ENCODE data around the gene BSCL2.
"Not testable (repeated sequence)": the region's sequence is repeated elsewhere in the genome, so short reads cannot be mapped to it uniquely, and the experiment has no call there.

BSCL2 gene

DNA sequence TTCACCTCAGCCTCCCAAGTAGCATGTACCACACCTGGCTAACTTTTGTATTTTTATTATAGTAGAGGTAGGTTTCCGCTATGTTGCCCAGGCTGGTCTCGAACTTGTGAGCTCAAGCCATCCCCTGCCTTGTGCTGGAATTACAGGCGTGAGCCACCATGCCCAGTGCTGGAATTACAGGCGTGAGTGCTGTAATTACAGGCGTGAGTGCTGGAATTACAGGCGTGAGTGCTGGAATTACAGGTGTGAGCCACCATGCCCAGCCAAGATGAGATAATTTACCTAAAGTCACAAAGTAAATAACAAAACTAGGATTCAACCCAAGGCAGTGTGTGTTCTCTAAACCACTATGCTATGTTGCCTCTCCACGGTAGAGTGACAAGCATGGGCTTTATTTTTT, 24.7 kb downstream of the BSCL2 start:
- FAIRE-seq, result no peak

DNA sequence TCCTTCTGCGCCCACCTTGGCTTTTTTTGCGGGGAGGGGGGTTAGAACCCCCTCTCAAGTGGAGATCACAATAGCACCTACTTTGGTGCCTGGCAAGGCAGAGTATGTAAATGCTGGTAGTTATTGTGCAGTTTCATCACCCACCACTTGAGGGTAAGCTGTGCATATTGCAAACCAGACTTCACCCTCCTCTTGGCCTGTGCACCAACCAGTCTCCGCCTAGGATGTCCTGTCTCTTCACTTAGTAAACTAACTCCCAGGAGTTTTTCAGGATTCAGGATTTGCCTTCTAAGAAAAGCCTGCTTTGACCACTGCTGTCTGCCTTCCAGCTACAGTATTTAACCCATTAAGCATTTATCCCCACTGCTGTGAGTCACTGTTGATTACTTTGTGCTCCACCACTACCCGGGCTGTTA, 26.4 kb downstream of the BSCL2 start:
- no peak for FAIRE-seq

DNA sequence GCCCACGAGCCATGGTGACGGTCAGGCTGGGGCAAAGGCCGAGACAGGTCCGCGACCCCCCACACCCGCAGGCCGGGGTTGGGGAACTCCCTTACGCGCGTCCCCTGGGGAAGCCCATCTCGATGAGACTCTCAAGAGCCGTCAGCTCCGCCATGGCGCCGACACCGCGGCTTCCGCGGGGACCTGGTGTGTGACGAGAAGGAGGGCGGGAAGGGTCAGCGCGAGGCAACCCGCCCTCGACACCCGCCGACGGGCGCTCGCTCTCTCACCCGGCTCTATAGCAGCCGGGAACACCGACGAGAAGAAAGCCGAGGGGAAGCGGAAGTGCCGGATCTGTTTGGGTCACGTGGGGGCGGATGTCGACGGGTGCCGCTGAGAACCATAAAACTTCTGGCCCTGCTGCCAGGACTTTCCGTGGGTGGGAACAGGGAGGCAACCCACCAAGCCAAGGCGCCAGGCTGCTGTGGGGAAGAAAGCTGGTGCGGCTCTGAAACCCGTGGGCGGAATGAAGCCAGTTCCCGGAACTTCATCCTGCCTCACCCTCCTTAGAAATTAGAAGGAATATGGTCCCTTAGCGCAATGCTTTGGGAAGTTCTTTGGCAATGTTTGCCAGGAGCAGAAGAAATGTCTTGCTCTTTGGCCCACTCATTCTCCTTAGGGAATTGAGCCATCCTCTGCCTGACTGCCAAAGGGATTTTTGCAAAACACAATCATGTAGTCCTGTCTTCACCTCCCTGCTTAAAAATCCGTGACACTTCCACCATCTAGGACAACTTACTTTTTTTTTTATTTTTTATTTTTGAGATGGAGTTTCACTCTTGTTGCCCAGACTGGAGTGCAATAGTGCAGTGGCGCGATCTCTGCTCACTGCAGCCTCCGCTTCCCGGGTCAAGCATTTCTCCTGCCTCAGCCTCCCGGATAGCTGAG, 28.2 kb downstream of the BSCL2 start, which contains the start of gene UBXN1:
TSS of gene UBXN1 (minus strand) at position 304 of the 927 bp plus-strand sequence. CDS start at position 154, 150 bp downstream.
- FAIRE-seq, result no peak

DNA sequence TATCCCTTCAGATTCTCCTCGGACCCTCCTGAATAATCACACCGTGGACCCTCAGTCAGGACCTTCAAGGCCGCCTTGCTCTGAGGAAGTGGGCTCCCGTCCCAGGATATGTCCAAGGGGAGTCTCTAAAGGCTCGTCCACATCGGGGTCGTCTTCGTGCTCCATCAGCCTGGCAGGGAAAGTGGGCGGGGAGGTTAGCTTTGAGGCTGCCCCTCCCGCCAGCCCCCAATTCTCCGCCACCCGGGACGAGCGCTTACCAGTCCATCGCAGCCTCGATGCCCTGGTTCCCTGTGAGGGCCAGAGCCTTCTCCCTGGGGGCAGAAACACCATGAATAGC, 28.8 kb downstream of the BSCL2 start:
- no peak for FAIRE-seq

DNA sequence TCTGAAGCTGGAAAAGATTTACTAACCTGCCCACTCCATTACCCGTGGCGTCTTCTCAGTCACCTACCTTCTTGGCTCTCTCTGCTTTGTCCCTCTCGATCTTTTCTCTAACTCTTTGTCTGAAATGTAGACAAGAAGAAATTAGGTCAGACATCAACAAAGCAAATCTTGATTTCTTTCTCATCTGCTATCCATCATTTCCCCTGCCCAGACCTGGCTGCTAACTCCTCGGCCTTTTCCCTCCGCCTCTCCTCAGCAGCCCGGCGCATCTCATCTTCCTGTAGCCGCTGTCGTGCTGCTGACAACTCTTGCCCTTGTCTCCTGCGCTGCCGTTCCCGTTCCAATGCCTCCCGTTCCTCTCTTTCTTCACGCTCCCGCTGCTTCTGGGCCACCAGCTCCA, 29.5 kb downstream of the BSCL2 start:
- no peak for FAIRE-seq

DNA sequence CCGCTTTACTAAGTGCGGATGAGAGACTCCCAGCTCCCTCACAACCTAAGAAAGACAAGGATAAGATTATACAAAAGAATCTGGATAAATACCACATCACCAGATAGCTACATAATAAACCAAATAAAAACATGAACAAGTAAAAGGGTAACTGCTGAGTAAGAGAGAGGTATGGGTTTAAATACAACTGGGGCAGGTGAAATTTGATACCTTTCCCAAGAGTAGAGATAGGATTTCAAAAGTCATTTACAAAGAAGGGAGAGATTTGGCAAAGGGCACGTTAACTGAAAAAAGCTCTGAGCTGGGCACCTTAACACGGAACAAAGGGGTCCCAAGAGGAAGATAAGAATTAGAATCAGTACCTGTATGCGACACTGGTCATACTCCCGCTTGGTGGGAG, 30.1 kb downstream of the BSCL2 start:
- FAIRE-seq, result no peak

DNA sequence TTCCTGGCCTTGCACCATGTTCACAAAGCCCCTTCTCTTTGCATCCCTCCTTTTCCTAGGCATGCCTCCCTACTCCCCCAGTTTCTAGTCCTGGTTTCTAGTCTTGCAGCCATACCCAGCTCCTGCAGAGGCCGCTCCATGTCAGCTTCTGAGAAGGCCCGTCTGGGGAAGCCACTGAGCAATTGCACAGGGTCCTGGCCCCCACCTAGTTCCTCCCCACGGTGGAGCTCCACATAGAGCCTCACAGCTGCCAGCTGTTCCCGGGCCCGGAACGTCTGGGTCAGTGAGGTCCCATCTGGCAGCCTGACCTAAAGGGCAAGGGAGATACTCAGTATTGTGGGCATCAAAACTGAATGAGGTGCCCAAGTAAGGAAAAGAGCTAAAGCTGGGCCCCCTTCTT, 30.5 kb downstream of the BSCL2 start:
- FAIRE-seq, result no peak

DNA sequence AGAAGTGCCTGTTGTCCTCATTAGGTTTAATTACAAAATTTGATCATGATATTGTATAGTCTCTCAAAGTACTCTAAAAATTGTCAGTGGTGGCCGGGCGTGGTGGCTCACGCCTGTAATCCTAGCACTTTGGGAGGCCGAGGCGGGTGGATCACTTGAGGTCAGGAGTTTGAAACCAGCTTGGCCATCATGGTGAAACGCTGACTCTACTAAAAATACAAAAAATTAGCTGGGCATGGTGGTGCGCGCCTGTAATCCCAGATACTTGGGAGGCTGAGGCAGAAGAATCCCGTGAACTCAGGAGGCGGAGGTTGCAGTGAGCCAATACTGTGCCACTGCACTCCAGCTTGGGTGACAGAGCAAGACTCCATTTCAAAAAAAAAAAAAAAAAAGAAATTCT, 31.8 kb downstream of the BSCL2 start:
- FAIRE-seq, result not testable (repeated sequence)

DNA sequence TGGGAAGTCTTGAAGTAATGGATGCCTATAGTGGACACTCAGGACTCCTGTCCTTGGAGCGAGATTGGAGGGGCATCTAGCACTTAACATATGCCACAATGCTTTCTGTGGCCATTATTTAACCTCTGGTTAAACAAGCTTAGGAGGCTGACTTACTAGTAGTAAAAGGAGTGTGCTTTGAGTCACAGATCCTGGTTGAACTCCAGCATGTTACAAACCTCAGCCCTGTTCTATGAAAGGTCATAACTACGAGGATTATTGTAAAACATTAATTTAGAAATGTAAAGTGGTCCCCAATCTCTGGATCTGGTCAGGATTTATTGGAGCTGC, 34.1 kb downstream of the BSCL2 start:
- FAIRE-seq, result no peak

DNA sequence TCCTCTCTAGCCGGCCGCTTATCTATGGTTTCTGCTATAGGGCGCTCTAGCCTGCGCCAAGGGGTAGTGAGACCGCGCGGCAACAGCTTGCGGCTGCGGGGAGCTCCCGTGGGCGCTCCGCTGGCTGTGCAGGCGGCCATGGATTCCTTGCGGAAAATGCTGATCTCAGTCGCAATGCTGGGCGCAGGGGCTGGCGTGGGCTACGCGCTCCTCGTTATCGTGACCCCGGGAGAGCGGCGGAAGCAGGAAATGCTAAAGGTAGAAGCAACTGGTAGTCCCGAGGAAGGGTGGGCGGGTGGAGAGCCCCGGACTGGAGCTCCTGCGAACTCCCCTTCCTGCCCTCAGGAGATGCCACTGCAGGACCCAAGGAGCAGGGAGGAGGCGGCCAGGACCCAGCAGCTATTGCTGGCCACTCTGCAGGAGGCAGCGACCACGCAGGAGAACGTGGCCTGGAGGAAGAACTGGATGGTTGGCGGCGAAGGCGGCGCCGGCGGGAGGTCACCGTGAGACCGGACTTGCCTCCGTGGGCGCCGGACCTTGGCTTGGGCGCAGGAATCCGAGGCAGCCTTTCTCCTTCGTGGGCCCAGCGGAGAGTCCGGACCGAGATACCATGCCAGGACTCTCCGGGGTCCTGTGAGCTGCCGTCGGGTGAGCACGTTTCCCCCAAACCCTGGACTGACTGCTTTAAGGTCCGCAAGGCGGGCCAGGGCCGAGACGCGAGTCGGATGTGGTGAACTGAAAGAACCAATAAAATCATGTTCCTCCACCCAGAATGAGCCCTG, 35.4 kb downstream of the BSCL2 start, which contains the start of the genes LBHD1 and UQCC3:
TSS of gene LBHD1 (minus strand) at position 660 of the 782 bp plus-strand sequence. CDS start 2,236 bp downstream, outside the sequence.
TSS of gene UQCC3 (plus strand) at position 66 of the 782 bp plus-strand sequence. CDS start at position 139, 73 bp downstream.
- no peak for FAIRE-seq

DNA sequence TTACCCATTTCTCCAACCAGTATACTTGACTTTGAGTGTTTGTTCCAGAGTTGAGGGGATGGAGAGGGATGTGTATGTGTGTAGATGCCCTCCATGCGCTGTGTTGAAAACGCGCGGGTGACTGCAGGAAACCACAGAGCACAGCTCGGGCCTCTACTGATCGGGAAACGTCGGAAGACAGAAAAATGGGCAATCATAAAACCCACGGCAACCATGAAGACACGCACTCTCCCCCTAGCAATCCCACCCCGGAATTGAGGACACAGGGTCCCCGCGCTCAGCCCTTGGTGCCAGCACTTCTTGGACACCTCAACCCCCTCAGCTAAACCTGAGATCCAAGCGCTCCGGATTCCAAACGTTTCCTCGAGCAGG, 36.0 kb downstream of the BSCL2 start:
- FAIRE-seq, result no peak

DNA sequence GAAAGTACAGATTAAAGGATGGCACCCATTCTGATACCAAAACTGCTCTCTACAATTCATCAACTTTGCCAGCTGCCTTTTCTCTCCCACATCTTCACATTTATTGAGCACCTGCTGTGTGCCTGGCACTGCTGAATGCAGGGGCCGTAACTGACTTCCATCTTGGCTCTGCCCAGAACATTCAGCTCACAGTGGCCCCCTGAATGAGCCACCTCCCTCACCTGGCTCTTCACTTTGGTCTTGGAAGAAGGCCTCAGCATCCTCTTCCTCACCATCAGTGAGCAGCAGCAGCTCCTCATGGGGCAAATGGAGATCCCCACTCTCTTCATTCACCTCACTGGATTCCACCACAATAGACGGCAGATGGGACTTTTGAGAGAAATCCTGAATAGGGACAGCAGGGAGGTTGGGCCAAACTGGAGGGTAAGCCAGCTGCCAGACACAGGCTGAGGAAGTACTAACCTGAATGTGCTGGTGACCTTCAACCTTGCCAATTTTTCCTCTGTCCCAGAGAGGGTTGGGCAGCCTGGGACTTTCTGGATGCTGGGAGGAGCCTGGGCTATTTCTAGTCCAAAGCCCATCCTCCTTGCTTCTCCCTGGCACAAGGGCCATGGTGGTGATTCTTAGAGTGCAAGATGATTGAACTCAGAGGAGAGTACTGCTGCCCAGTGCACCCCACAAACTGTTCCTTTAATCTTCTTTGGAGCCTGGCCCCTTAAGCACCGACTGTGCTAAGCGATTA, 37.6 kb downstream of the BSCL2 start:
- FAIRE-seq, result no peak

DNA sequence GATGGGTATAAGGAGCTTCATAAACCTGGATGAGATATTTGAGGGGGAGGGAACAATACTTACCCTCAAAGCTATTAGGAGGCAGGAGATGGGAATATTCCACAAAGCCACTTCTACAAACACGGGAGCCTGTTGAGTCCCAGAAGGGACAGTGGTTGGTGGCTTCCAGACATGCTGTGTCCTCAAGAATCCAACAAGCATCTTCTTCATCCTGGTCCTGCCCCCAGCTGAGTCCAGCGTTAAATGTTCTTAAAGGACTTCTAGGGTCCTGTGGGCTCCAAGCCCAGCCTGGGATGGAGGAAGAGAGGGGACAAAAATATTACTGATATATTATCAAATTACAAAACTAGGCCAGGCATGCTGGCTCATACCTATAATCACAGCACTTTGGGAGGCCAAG, 39.8 kb downstream of the BSCL2 start:
- FAIRE-seq, result no peak

DNA sequence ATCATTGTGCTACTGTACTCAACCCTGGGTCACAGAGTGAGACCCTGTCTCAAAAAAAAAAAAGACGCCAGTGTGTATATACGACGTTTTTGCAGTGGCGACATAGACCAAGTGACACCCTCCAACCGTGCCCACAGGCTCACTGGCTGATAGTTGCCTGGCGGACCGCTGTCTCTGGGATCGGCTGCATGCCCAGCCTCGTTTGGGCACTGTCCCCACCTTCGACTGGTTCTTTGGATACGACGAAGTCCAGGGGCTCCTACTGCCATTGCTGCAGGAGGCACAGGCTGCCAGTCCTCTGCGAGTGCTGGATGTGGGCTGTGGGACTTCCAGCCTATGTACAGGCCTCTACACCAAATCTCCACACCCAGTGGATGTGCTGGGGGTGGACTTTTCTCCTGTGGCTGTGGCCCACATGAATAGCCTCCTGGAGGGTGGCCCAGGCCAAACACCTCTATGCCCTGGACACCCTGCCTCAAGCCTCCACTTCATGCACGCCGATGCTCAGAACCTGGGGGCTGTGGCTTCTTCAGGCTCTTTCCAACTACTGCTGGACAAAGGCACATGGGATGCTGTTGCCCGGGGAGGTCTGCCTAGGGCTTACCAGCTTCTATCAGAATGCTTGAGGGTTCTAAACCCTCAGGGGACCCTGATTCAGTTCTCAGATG, 40.8 kb downstream of the BSCL2 start:
- FAIRE-seq, result no peak

DNA sequence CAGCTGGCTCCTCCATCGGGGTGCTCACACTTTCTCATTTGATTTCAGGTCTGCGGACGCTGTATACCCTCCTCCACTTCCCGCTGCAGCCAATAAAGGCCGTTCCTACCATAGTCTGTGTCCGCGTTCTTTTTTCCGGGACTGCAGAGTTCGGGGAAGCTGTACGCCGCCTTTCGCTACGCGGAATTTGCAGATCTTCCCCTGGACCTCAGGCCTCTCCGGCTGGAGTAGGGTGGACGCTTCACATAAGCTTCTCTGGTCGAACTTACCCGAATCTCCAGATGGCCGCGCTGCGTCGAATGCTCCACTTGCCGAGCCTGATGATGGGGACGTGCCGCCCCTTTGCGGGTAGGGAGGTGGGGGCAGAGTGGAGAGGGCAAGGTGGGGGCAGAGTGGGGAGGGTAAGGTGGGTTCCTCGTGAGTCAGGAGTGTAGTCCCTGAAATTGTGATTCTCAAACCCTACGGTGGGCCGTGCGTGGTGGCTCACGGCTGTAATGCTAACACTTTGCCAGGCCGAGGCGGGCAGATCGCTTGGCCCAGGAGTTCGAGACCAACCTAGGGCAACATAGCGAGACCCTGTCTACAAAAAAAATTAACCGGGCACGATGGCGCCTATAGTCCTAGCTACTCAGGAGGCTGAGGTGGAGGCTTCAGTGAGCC, 41.5 kb downstream of the BSCL2 start:
- no peak for FAIRE-seq

DNA sequence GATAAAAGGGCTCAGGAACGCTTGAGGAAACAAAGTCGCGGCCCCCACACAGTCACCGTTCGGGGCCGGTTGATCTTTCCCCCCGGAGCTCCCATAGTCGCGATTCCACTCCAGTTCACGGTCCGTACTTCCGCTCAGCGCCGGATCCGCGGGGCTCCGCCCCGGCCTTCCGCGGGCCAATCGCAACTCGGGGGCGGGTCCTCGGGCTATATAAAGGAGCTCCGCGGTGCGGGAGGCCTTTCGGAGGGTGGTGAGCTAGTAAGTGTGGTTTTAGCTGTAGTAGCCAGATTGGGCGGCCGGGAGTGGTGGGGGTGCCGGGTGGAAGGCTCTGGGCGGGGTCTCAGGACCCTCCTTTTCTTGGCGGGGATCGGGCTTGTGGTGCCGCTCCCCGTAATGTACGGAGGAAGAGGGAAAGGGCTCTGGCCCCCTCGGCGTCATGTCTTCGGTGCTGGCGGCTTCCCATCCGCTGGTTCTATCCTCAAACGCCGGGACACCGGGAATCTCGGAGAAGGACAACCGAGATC, 42.1 kb downstream of the BSCL2 start, which contains the start of the genes C11orf98 and CSKMT:
TSS of gene C11orf98 (minus strand) at position 136 of the 524 bp plus-strand sequence. CDS start at position 95, 41 bp downstream.
TSS of gene CSKMT (plus strand) at position 238 of the 524 bp plus-strand sequence. CDS start 568 bp downstream, outside the sequence.
- no peak for FAIRE-seq

DNA sequence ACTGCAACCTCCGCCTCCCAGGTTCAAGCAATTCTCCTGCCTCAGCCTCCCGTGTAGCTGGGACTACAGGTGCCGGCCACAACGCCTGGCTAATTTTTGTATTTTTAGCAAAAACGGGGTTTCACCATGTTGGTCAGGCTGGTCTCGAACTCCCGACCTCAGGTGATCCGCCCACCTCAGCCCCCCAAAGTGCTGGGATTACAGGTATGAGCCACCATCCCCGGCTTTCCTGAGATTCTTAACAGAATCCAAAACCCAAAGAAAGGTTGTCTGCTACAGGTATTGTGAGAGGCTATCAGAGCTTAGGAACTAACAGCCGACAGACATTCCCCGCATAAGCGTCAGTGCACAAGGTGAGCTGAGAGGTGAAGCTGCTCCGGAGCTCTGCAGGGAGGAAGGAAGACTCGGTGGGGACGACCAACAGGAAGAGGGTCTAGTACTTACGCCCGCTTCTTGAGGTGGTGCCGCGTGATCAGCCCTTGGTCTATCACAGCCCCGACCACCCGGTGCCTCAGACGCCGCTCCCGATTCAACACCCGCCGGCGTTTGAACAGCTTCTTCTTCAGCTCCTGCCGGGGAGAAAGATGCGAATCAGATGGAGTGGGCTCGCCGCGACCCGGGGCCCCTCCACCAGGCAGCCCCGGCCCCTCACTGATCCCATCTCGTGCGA, 42.7 kb downstream of the BSCL2 start:
- FAIRE-seq, result no peak

DNA sequence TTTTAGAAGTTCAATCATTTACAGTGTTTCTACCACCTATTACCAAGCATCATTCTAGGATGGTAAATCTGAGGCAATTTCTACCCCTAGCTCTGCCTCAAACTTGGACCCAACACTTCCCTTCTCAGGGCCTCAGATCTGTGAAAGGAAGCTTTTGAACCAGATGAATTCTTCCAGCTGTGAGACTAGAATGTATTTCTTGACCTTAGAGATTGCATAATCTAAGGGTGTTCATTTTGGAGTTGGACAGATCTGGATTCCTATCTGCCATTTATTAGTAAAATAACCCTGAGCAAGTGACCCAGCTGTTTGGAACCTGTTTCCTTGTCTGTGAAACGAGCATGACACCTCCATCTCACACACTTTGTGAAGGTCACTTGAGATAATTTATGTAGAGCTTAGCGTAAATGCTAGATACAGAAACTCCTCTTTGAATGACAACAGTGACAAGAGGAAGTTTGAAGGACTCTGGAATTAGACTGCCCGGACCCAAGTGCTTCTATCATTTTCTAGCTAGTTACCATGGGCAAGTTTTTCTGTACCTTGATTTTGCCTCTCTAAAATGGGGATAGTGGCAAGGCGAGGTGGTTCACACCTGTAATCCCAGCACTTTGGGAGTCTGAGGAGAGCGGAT, 50.3 kb downstream of the BSCL2 start:
- no peak for FAIRE-seq

DNA sequence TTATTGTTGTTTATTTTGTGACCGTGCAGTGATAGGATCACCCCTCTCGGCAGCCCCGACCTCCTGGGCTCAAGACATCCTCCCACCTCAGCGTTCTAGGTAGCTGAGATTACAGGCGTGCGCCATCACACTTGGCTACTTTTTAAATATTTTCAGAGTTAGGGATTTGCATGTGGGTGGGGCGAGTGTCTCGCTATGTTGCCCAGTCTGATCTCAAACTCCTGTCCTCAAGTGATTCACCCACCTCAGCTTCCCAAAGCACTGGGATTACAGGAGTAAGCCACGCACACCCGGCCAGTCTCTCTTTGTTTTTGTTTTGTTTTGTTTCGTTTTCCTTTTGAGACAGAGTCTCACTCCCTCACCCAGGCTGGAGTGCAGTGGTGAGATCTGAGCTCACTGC, 52.9 kb downstream of the BSCL2 start:
- FAIRE-seq, result no peak

Data from endometrium (tissue), 2 donors.